ENCODE measurements around the gene ME1. TPM values are rescaled to one million over a fixed set of nuclear protein-coding genes. Genes with fewer than 3 reads are reported as not detected.
"Not testable (repeated sequence)": the region's sequence is repeated elsewhere in the genome, so short reads cannot be mapped to it uniquely, and the experiment has no call there.

ME1 gene
- total RNA-seq, 1 experiment from 2014 or later, result not detected

GRCh38 chr6:83216806-83217205 lies 214.0 kb downstream of the ME1 start:
- DNase-seq (ENCODE audit: low spot score), result no peak
- in situ Hi-C loops (cut with HindIII; ENCODE audit: low sequenced_read_pairs), result loop anchor here (25.0 kb wide), 1 partner anchor 295 kb away; the partner anchor contains the start of gene PRSS35

- in situ Hi-C loops (cut with HindIII; ENCODE audit: low sequenced_read_pairs), result loop anchor here (25.0 kb wide), 1 partner anchor 297 kb away; the partner anchor contains the start of gene PRSS35
- peak; percentile 90 for DNase-seq (ENCODE audit: low spot score)
Measured at GRCh38 chr6:83215131-83216047, 215.5 kb downstream of the ME1 start.

- in situ Hi-C loops (cut with HindIII; ENCODE audit: low sequenced_read_pairs), result loop anchor here (25.0 kb wide), 1 partner anchor 310 kb away; the partner anchor contains the start of gene PRSS35
- DNase-seq (ENCODE audit: low spot score), result no peak
Measured at GRCh38 chr6:83202031-83202430, 228.8 kb downstream of the ME1 start.

- no peak for DNase-seq (ENCODE audit: low spot score)
- in situ Hi-C loops (cut with HindIII; ENCODE audit: low sequenced_read_pairs), result loop anchor here (25.0 kb wide), 1 partner anchor 312 kb away; the partner anchor contains the start of gene PRSS35
Measured at GRCh38 chr6:83199863-83200225, 231.0 kb downstream of the ME1 start.

GRCh38 chr6:83199173-83199862 lies 231.5 kb downstream of the ME1 start:
- in situ Hi-C loops (cut with HindIII; ENCODE audit: low sequenced_read_pairs), result no loop called here
- no peak for DNase-seq (ENCODE audit: low spot score)

- DNase-seq (ENCODE audit: low spot score), result no peak
- in situ Hi-C loops (cut with HindIII; ENCODE audit: low sequenced_read_pairs), result no loop called here
Measured at GRCh38 chr6:83198486-83199172, 232.2 kb downstream of the ME1 start.

- in situ Hi-C loops (cut with HindIII; ENCODE audit: low sequenced_read_pairs), result no loop called here
- DNase-seq (ENCODE audit: low spot score), result peak; percentile 76
Measured at GRCh38 chr6:83193747-83194566, 236.9 kb downstream of the ME1 start.

- in situ Hi-C loops (cut with HindIII; ENCODE audit: low sequenced_read_pairs), result no loop called here
- peak; percentile 91 for DNase-seq (ENCODE audit: low spot score)
Measured at GRCh38 chr6:83192871-83193746, 237.7 kb downstream of the ME1 start, which contains the start of the genes PGM3 and RWDD2A. Gene PGM3 (minus strand): TSS chr6:83193265. CDS start chr6:83191012, 2,253 bp downstream. Gene RWDD2A (plus strand): TSS chr6:83193357. CDS start chr6:83194452, 1,095 bp downstream.

GRCh38 chr6:83192456-83192855 lies 238.4 kb downstream of the ME1 start:
- in situ Hi-C loops (cut with HindIII; ENCODE audit: low sequenced_read_pairs), result no loop called here
- DNase-seq (ENCODE audit: low spot score), result no peak

GRCh38 chr6:83191974-83192373 lies 238.9 kb downstream of the ME1 start:
- in situ Hi-C loops (cut with HindIII; ENCODE audit: low sequenced_read_pairs); DNase-seq (ENCODE audit: low spot score): not testable (repeated sequence)

- in situ Hi-C loops (cut with HindIII; ENCODE audit: low sequenced_read_pairs), result no loop called here
- no peak for DNase-seq (ENCODE audit: low spot score)
Measured at GRCh38 chr6:83190626-83191025, 240.2 kb downstream of the ME1 start.

- DNase-seq (ENCODE audit: low spot score), result no peak
- in situ Hi-C loops (cut with HindIII; ENCODE audit: low sequenced_read_pairs), result no loop called here
Measured at GRCh38 chr6:83188501-83188900, 242.3 kb downstream of the ME1 start.

- in situ Hi-C loops (cut with HindIII; ENCODE audit: low sequenced_read_pairs), result no loop called here
- DNase-seq (ENCODE audit: low spot score), result no peak
Measured at GRCh38 chr6:83185096-83185495, 245.8 kb downstream of the ME1 start.

- no peak for DNase-seq (ENCODE audit: low spot score)
- in situ Hi-C loops (cut with HindIII; ENCODE audit: low sequenced_read_pairs), result no loop called here
Measured at GRCh38 chr6:83183082-83183828, 247.6 kb downstream of the ME1 start.

GRCh38 chr6:83182114-83182513 lies 248.7 kb downstream of the ME1 start:
- in situ Hi-C loops (cut with HindIII; ENCODE audit: low sequenced_read_pairs), result no loop called here
- DNase-seq (ENCODE audit: low spot score), result no peak

GRCh38 chr6:83180426-83180950 lies 250.4 kb downstream of the ME1 start:
- in situ Hi-C loops (cut with HindIII; ENCODE audit: low sequenced_read_pairs), result no loop called here
- DNase-seq (ENCODE audit: low spot score), result no peak

- DNase-seq (ENCODE audit: low spot score), result peak; percentile 28
- in situ Hi-C loops (cut with HindIII; ENCODE audit: low sequenced_read_pairs), result no loop called here
Measured at GRCh38 chr6:83176246-83176645, 254.6 kb downstream of the ME1 start.

Measured in G401 (cell line).